RWPE1 (cell line): ENCODE measurements around the gene PGF.
"Not testable (repeated sequence)": the region's sequence is repeated elsewhere in the genome, so short reads cannot be mapped to it uniquely, and the experiment has no call there.

Source experiments
- CTCF ChIA-PET: fragments of 350-600 bp; sonication (Branson Sonifier 250); formaldehyde crosslinking; extraction: SDS; loops from one replicate; lab custom pipeline; 2021; lab: Yijun Ruan, JAX
- POLR2A ChIA-PET: fragments of 400-600 bp; formaldehyde crosslinking; extraction: SDS; loops from one replicate; lab custom pipeline; 2020; ENCODE audit warnings: antibody characterized with exemption; ENCODE audit not compliant: low non-redundant PET; lab: Yijun Ruan, JAX
- DNase-seq: peaks from one replicate; pipeline ENCODE4 v3.0.0; 2012; ENCODE audit warnings: low spot score
- H3K27ac ChIP-seq: fragments of 450-650 bp; 2 replicates; pipeline ENCODE4 v1.5.1; 2017
- TF ChIP-seq, protein P1 (sequence below): fragments of 450-650 bp; conservative IDR thresholded peaks from 2 replicates; pipeline ENCODE4 v1.5.1; 2017; ENCODE audit warnings: low read depth, mild to moderate bottlenecking

Gene PGF

DNA sequence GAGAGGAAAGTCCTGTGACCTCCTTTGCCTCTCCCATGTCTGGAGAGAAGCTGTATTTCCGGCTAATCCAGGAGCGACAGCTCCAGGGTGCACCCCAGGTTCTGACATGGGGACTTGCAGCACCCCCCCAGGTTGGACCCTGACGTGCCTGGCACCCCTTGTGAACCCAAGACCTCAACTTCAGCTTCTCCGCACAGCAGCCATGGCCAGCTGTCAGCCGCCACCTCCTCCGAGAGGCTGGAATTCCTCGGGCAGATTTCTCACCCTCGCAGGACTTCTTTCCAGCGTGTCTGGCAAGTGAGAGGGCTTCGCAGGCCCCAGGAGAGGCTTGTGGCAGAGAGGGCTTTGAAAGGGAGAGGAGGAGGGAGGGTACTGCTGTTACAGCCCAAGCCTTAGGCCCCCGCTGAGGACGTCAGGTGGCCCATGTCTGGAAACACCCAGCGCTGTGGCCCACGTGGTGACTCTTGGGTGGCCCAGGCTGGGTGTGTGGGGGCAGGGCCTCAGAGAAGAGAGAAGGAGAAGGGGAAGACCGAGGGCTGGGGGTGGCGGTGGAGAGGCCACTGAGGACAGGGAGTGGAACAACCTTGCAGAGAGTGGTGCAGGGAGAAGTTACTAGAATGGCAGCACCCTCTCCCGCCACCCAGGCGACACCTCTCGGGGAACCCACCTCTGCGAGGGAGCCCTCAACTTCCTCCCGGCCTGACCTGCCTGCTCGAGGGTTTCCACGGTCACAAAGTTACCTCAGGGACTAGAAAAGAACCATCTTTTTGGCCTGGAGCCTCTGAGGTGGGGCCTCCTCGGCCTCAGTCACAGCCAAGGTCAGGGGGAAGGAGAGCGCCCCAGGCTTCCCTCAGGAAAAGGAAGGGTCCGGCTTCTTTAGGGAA, 20.7 kb downstream of the PGF start:
- CTCF ChIA-PET = interaction anchor here (0.6 to 1.4 kb wide), 4 partner anchors 29 to 605 kb away, joined by 3 read pairs; no protein-coding TSS in a partner anchor

DNA sequence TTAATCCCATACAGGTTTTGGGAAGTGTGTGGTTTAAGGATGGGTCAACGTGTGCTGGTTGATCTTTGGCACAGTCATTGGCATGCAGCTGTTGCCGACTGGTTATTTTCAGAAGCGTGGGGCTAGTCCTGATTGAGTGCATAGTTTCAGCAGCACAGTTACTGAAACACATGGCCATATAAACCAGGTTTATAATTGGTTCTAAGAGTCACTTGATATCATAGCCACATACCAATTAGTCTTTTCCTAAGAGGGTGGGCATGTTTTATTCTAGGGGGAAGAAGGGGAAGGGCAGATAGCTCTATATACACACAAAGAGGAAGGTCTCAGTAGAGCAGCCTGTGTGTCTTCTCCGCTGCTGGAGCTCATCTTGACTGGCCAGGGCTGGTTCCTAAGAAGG, 21.4 kb downstream of the PGF start:
- POLR2A ChIA-PET = no interaction called here
- no peak overlapping the region for H3K27ac ChIP-seq
- CTCF ChIA-PET = interaction anchor here (0.6 to 1.4 kb wide), 3 partner anchors 28 to 606 kb away, joined by 3 read pairs; no protein-coding TSS in a partner anchor
- DNase-seq = no peak
- TF ChIP-seq, protein P1, sequence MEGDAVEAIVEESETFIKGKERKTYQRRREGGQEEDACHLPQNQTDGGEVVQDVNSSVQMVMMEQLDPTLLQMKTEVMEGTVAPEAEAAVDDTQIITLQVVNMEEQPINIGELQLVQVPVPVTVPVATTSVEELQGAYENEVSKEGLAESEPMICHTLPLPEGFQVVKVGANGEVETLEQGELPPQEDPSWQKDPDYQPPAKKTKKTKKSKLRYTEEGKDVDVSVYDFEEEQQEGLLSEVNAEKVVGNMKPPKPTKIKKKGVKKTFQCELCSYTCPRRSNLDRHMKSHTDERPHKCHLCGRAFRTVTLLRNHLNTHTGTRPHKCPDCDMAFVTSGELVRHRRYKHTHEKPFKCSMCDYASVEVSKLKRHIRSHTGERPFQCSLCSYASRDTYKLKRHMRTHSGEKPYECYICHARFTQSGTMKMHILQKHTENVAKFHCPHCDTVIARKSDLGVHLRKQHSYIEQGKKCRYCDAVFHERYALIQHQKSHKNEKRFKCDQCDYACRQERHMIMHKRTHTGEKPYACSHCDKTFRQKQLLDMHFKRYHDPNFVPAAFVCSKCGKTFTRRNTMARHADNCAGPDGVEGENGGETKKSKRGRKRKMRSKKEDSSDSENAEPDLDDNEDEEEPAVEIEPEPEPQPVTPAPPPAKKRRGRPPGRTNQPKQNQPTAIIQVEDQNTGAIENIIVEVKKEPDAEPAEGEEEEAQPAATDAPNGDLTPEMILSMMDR = no peak

More for the DNA sequence above, 20.7 kb downstream of the PGF start:
- H3K27ac ChIP-seq = no peak overlapping the region
- POLR2A ChIA-PET = no interaction called here
- TF ChIP-seq, protein P1 = no peak
- no peak for DNase-seq

DNA sequence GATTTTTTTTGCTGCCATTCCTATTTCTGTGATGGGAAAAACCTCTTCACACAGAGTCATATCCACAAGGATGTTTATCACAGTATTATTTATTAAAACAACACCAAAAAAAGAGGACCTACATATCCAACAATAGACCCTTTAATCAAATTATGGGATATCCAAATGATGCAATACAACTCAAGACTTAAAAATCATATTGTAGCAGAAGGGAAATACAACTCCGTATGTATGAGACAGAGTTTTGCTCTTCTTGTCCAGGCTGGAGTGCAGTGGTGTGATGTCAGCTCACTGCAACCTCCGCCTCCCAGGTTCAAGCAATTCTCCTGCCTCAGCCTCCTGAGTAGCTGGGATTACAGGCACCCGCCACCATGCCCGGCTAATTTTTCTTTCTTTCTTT, 22.5 kb downstream of the PGF start:
- DNase-seq, H3K27ac ChIP-seq, CTCF ChIA-PET, POLR2A ChIA-PET: not testable (repeated sequence)

DNA sequence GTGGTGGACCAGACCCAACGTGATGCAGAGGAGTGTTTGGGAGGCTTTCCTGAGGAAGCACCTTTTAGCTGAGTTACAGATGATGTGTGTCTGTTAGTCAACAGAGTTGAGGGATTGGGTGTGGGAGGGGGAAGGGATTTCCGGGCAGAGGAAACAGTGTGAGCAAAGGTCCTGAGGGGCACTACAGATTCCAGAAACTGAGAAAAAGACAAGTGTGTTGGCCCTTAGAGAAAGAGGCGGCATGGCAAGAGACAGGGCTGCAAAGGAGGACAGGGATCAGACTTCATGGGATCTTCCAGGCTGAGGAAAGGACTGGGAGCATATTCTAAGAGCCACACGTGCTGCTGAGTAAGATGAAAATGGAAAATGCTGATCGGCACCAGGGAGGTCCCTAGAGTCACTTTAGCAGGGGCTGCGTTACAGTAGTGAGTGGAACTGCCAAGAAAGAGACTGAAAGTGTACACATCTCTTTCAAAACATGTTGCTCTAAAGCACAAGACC, 22.9 kb downstream of the PGF start:
- TF ChIP-seq, protein P1 = no peak
- H3K27ac ChIP-seq = no peak overlapping the region
- DNase-seq = no peak
- ChIA-PET POLR2A (no interaction called here), CTCF (interaction anchor here (0.7 kb wide), 1 partner anchor 226 kb away, joined by 4 read pairs; no protein-coding TSS in a partner anchor)

DNA sequence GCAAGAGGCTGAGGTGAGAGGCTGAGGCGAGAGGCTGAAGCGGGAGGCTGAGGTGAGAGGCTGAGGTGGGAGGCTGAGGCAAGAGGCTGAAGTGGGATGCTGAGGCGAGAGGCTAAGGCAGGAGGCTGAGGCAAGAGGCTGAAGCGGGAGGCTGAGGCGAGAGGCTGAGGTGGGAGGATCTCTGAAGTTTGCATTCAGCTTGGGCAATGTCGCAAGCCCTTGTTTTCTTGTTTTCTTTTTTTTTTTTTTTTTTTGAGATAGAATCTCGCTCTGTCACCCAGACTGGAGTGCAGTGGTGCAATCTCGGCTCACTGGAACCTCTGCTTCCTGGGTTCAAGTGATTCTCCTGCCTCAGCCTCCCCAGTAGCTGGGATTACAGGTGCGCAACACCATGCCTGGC, 23.7 kb downstream of the PGF start:
- DNase-seq, POLR2A ChIA-PET, H3K27ac ChIP-seq: not testable (repeated sequence)
- CTCF ChIA-PET = interaction anchor here (0.6 to 0.7 kb wide), 2 partner anchors 60 to 226 kb away, joined by 4 read pairs; no protein-coding TSS in a partner anchor

DNA sequence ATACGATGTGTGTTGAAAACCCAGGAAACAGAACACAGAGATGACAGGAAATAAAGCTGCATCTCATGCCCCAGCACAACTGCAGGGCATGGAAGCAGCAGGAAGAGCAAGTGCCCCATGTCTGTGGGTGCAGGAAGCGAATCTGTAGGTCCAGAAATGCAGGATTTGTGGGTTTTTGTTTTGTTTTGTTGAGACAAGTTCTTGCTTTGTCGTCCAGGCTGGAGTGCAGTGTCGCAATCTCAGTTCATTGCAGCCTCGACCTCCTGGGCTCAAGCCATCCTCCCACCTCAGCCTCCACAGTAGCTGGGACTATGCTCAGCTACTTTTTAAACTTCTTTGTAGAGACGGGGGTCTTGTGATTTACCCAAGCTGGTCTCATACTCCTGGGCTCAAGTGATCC, 26.2 kb downstream of the PGF start:
- TF ChIP-seq, protein P1 = no peak
- CTCF ChIA-PET = interaction anchor here (0.6 kb wide), 1 partner anchor 59 kb away, joined by 5 read pairs; no protein-coding TSS in a partner anchor
- POLR2A ChIA-PET = no interaction called here

DNA sequence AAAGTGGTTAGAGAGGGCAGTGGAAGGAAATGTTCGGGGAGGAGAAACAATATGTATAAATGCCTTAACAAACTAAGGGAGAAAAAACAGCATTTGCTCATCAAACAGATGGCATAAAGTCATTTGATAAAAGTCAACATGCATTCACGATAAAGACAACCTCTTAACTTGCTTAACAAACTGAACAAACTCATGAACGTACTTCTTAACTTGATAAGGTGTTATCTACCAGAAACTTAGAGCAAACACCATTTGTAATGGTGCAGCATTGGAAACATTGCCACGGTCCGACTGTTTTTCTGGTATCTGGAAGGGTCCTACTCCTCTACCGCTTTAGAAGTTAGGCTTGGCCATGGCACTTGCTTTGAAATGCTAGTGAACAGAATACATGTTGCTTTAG, 28.2 kb downstream of the PGF start:
- TF ChIP-seq, protein P1 = no peak
- POLR2A ChIA-PET = no interaction called here
- CTCF ChIA-PET = no interaction called here
- H3K27ac ChIP-seq = no peak overlapping the region
- DNase-seq = no peak

More for the DNA sequence above, 26.2 kb downstream of the PGF start:
- no peak overlapping the region for H3K27ac ChIP-seq
- no peak for DNase-seq
